GM12801 (cell line): Measurements from ENCODE around the gene CCNL1.

ENCODE experiments used
- CTCF ChIP-seq: IDR thresholded peaks from one replicate; pipeline ENCODE4 v1.5.1; 2011; ENCODE audit warnings: control low read depth; ENCODE audit not compliant: insufficient read length; ENCODE audit errors: extremely low read depth

Gene CCNL1

GRCh38 chr3:157133434-157134320, 26.3 kb downstream of the CCNL1 start:
- TF ChIP-seq CTCF: no peak

- TF ChIP-seq CTCF: no peak
Observed at GRCh38 chr3:157132936-157133335, 27.0 kb downstream of the CCNL1 start.

GRCh38 chr3:157132341-157132740, 27.6 kb downstream of the CCNL1 start:
- no peak for TF ChIP-seq CTCF

GRCh38 chr3:157131861-157132260, 28.1 kb downstream of the CCNL1 start:
- TF ChIP-seq CTCF: no peak

- TF ChIP-seq CTCF: no peak
Observed at GRCh38 chr3:157130467-157131251, 29.3 kb downstream of the CCNL1 start.

GRCh38 chr3:157129803-157130466, 30.0 kb downstream of the CCNL1 start:
- TF ChIP-seq CTCF: no peak
